ENCODE data around the gene ZMYND12. TPM values are rescaled to one million over a fixed set of nuclear protein-coding genes. Genes with fewer than 3 reads are reported as not detected.

The ZMYND12 gene
- polyA plus RNA-seq, 1 of the 3 experiments (the other 2 are of a cell fraction) = 0.18 TPM

- Histone ChIP-seq H3K9me3 (no peaks in the 10 kb centered on the region), H3F3A (replicated peaks; ENCODE audit: insufficient read depth) (peaks cover 9% of the 10 kb centered on the region), H4K20me1 (ENCODE audit: insufficient read depth) (no peaks in the 10 kb centered on the region), H3K27ac (ENCODE audit: low read depth in 2 of 2, low read length in 1 of 2) (no peak overlapping the region), H3K4me2 (no peak overlapping the region), H3K9me2 (no peaks in the 10 kb centered on the region), H3K4me1 (ENCODE audit: control insufficient read depth in 1 of 2, insufficient read depth in 2 of 2, low read depth in 1 of 2, low read length in 1 of 2) (peaks cover 6 to 14% of the 10 kb centered on the region in 2 experiments; a peak in 2 of 4 replicates), H3K9ac (no peak overlapping the region), H3K79me2 (ENCODE audit: insufficient read depth) (peaks cover 14% of the 10 kb centered on the region; the same call in 1 of the 2 replicates), H3K36me3 (replicated peaks in 1 of 2; ENCODE audit: control insufficient read depth in 1 of 2, insufficient read depth in 2 of 2, low read length in 1 of 2) (peaks cover 12 to 16% of the 10 kb centered on the region in 2 experiments), H3K27me3 (ENCODE audit: insufficient read depth) (no peaks in the 10 kb centered on the region), H3K4me3 (ENCODE audit: low read depth in 2 of 2, low read length in 1 of 2) (no peak overlapping the region), H2AFZ (ENCODE audit: low read depth) (no peak overlapping the region)
- 97% methylated on average over 4 of the region's 5 CpGs for WGBS (ENCODE audit: low lambda C conversion rate)
- TF ChIP-seq MAX (IDR thresholded peaks at IDR 0.05; ENCODE audit: low read depth) (no peak), RCOR1 (IDR thresholded peaks at IDR 0.05; ENCODE audit: low read length) (no peak), IRF3 (IDR thresholded peaks at IDR 0.05; ENCODE audit: low read depth, low read length) (no peak), SIN3A (IDR thresholded peaks at IDR 0.05; ENCODE audit: borderline replicate concordance, low read depth, low read length) (no peak), EZH2phosphoT487 (IDR thresholded peaks at IDR 0.05; ENCODE audit: borderline replicate concordance, low read depth) (no peak), USF1 (IDR thresholded peaks at IDR 0.05; ENCODE audit: borderline replicate concordance, low read depth) (no peak), MEF2A (IDR thresholded peaks at IDR 0.05; ENCODE audit: borderline replicate concordance, low read depth) (no peak)
- POLR2A ChIA-PET = no interaction called here
- no peak for DNase-seq
- CTCF ChIA-PET = interaction anchor here (0.8 kb wide), 1 partner anchor 133 kb away, joined by 3 read pairs; no protein-coding TSS in a partner anchor
Observed at GRCh38 chr1:42454403-42454802, 1.4 kb downstream of the ZMYND12 start.

GRCh38 chr1:42453386-42453785 lies 2.4 kb downstream of the ZMYND12 start:
- H3K4me3 ChIP-seq (ENCODE audit: low read depth in 2 of 2, low read length in 1 of 2) = no peak overlapping the region
- no peak for TF ChIP-seq FOXJ3 (CRISPR knock-in tag; IDR thresholded peaks at IDR 0.05)
- no peak for TF ChIP-seq CHD2 (IDR thresholded peaks at IDR 0.05; ENCODE audit: low read length, partially characterized antibody)
- no peak for TF ChIP-seq USF1 (IDR thresholded peaks at IDR 0.05; ENCODE audit: borderline replicate concordance, low read depth)
- no peak for TF ChIP-seq RAD21 (IDR thresholded peaks at IDR 0.05; ENCODE audit: low read length)
- no peak for TF ChIP-seq MXI1 (IDR thresholded peaks at IDR 0.05; ENCODE audit: low read depth, low read length)
- no peak for TF ChIP-seq MAX (IDR thresholded peaks at IDR 0.05; ENCODE audit: low read depth)
- TF ChIP-seq USF2 (IDR thresholded peaks at IDR 0.05; ENCODE audit: borderline replicate concordance, low read depth, low read length) = no peak
- ChIA-PET CTCF (no interaction called here), POLR2A (no interaction called here)
- no peaks in the 10 kb centered on the region for H3K9me2 ChIP-seq
- H2AFZ ChIP-seq (ENCODE audit: low read depth) = no peak overlapping the region
- no peaks in the 10 kb centered on the region for H4K20me1 ChIP-seq (ENCODE audit: insufficient read depth)
- H3K9me3 ChIP-seq = no peaks in the 10 kb centered on the region
- H3K4me1 ChIP-seq (ENCODE audit: control insufficient read depth in 1 of 2, insufficient read depth in 2 of 2, low read depth in 1 of 2, low read length in 1 of 2) = peaks cover 6 to 14% of the 10 kb centered on the region in 2 experiments; a peak in 2 of 4 replicates
- DNase-seq = no peak
- no peaks in the 10 kb centered on the region for H3K27me3 ChIP-seq (ENCODE audit: insufficient read depth)
- no peak overlapping the region for H3K4me2 ChIP-seq
- H3K36me3 ChIP-seq (replicated peaks in 1 of 2; ENCODE audit: control insufficient read depth in 1 of 2, insufficient read depth in 2 of 2, low read length in 1 of 2) = peaks cover 4 to 6% of the 10 kb centered on the region in 2 experiments
- H3K9ac ChIP-seq = no peak overlapping the region
- H3K27ac ChIP-seq (ENCODE audit: low read depth in 2 of 2, low read length in 1 of 2) = no peak overlapping the region
- H3K79me2 ChIP-seq (ENCODE audit: insufficient read depth) = peaks cover 10% of the 10 kb centered on the region; the same call in 1 of the 2 replicates
- H3F3A ChIP-seq (replicated peaks; ENCODE audit: insufficient read depth) = peaks cover 4% of the 10 kb centered on the region
- WGBS (ENCODE audit: low lambda C conversion rate) = 79% methylated on average over 4 of the region's 4 CpGs

All from SK-N-SH (cell line).